NCI-H2107 treated with DMSO at 0.1 percent for 48 hours (cell line): ENCODE measurements around the gene CA4.
"Not testable (repeated sequence)": the region's sequence is repeated elsewhere in the genome, so short reads cannot be mapped to it uniquely, and the experiment has no call there.

ENCODE experiments used
- DNase-seq: peaks from one replicate; lab custom pipeline; 2025; ENCODE audit not compliant: unreplicated experiment; lab: John Stamatoyannopoulos, UW

The CA4 gene

DNA sequence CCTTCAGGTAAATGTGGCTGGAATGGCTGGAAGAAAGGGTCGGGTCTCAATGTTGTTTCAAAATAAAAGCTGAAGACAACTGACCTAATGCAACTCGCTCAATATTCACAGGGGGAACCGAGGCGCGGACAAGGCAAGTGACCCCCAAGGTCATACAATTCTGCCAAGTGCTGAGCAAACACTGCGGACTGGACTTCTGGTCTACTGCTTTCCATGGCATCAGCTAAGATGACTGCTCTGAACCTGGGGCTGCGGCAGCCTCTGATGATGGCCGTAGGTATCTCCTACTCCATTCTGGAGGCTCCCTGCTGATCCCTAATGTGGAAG, 21.9 kb downstream of the CA4 start:
- DNase-seq, result no peak

DNA sequence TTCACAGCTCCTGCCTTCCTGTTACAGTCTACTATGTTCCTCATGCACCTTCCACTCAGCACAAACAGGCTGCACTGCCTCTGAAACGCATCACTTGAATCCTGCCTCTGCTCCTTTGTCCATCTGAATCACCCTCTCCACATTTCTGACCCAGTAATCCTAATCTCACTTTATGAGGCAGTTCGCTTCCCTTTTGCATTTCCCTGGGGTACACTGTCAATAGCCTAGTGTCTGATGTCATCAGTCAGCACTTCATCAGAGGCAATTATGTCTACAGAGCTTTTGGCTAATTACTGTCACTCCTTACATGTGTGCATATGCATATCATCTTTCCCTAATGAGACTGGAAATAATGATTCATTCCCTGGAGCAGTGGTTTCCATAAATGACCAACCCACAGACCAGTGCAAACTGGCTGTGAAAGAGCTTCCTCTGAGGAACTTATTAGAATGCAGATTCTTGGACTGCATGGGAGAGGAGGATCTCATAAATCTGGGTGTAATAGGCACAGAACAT, 23.6 kb downstream of the CA4 start:
- DNase-seq, result no peak

DNA sequence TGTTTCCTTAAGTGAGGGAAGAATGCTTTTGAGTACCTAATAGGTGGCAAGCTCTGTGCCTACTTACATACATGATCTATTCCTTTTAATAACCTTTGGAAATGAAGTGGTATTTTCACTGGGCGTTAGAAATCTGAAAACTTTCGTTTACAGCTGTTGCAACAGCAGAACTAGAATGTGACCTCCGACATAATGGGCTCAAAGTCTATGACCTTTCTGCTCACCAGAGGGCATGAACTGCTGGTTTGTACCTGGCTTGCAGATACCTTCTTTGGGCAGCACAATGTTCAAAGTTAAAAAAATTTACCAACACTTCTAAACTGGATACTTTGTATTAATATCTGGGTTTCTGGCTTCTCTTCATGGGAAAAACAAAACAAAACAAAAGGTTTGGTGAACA, 24.3 kb downstream of the CA4 start:
- DNase-seq, result no peak

GRCh38 chr17:60174767-60175166, 25.0 kb downstream of the CA4 start:
- not testable (repeated sequence) for DNase-seq

DNA sequence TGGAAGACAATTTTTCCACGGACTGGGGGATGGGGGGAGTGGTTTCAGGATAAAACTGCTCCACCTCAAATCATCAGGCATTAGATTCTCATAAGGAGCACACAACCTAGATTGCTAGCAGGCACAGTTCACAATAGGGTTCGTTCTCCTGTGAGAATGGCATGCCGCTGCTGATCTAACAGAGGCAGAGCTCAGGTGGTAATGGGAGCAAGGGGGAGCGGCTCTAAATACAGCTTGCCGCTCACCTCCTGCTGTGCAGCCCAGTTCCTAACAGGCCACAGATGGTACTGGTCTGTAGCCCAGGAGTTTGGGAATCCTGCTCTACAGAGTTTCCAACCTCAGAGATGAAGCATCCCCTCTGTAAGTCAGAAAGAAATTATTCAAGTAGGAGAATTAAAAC, 27.0 kb downstream of the CA4 start:
- DNase-seq, result not testable (repeated sequence)

DNA sequence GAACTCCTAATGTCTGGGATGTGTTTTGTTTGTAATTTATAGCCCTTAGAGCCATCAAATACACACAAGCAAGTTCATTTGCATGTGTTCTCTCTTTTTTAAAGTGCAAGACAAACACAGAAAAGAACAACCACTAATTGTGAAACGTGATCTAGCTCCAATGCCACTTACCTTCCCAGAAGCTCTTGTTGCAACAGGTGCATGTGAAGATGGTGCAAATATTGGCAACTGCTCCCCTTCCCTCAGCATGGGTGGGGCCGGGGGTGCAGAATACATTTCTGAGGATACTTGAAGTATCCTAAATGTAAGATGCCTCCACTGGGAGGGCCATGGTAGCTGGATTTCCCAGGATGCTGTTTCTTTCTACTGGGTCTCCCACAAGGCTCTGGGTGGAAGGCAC, 28.4 kb downstream of the CA4 start:
- DNase-seq, result peak; percentile 87

- not testable (repeated sequence) for DNase-seq
These were observed 30.6 kb downstream of the CA4 start for GRCh38 chr17:60180380-60180779.

DNA sequence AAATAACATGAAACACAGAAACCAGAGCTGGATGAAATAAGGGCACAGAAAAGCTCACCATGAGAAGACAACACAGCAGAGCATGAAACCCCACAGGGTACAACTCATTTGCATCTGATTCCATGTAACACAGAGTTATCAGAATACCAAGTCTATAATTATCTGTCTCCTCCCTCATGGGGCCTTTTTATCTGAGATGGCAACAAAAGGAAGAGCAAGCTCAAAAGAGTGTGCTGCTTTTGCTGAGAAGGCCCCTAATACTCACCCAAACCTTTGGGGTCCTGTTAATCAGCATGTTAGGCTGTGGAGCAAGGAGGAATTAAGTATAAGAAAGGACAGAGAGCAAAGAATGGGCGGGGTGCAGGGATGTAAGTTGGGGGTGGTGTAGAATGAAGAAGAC, 36.6 kb downstream of the CA4 start:
- not testable (repeated sequence) for DNase-seq

- not testable (repeated sequence) for DNase-seq
These were observed 37.3 kb downstream of the CA4 start for GRCh38 chr17:60186846-60187745.

- DNase-seq, result no peak
These were observed 39.0 kb downstream of the CA4 start for GRCh38 chr17:60188759-60189158.

DNA sequence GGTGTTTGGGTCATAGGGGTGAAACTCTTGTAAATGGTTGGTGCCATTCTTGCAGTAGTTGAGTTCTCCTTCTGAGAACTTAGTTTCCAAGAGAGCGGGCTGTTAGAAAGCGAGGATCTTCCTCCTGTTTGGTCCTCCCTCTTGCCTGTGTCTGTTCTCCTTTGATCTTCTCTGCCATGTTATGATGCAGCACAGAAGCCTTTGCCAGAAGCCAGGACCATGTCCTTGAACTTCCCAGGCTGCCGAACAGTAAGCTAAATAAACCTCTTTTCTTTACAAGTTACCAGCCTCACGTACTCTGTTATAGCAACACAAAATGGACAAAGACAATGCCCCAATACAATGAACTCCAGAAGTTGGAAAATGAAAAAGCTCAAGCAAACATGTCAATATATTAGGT, 40.3 kb downstream of the CA4 start:
- DNase-seq, result not testable (repeated sequence)

GRCh38 chr17:60193032-60193431, 43.3 kb downstream of the CA4 start:
- not testable (repeated sequence) for DNase-seq

DNA sequence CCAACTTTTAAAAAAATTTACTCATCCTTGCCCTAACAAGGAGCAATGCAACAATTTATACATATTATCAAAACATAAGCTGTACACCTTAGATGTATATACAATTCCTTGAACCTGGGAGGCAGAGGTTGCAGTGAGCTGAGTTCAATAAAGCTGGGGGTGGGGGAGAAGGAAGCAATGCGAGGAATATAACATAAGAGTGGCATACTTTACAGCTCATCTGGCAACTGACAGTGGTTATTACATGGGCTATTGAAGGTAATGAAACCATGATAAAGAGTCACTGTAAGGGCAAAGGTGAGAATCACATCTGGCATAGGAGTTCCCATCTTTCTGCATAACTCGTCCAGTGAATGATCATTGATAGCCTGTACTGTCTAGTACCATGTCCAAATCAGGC, 43.7 kb downstream of the CA4 start:
- no peak for DNase-seq

GRCh38 chr17:60194141-60194540, 44.4 kb downstream of the CA4 start:
- DNase-seq, result not testable (repeated sequence)

DNA sequence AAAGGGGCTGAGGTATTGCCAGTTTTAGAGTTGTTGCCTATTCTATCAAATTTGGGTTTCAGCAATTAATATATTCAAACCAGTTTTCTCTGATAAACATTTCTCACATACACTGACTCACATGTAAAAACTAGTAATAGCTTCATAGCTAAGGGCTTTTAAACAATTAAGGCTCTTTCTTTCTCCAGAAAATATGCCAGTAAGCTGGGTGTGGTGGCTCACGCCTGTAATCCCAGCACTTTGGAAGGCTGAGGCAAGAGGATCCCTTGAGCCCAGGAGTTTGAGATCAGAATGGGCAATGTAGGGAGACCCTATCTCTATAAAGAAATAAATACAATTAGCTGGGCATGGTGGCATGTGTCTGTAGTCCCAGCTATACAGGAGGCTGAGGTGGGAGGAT, 48.9 kb downstream of the CA4 start:
- DNase-seq, result not testable (repeated sequence)

GRCh38 chr17:60205782-60206181, 56.0 kb downstream of the CA4 start:
- not testable (repeated sequence) for DNase-seq

DNA sequence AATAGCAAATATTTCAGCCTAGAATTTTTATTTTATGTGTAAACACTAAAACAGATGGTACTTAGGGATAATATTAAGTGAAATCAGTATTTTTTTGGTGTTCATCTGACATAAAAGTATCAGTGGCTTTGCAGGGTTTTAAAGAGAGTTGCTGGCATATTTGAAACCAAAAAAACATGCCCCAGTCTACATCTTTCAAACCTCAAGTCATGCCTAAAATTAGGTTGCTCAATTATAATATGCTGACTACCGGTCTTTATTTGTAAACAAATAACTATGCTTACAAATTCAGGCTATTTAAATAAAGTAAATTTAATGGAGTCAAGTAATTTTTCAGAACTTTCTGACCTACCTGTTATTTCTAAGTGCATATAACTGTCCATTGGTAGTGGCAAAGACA, 58.5 kb downstream of the CA4 start:
- not testable (repeated sequence) for DNase-seq
